ENCODE results near the gene GDI1.

- no peak for TF ChIP-seq POLR2A (IDR thresholded peaks at IDR 0.05)
- TF ChIP-seq CTCF (IDR thresholded peaks at IDR 0.05): no peak
- TF ChIP-seq EP300 (IDR thresholded peaks at IDR 0.05): no peak
- no peak for TF ChIP-seq POLR2AphosphoS5 (IDR thresholded peaks at IDR 0.05)
These were observed 12.7 kb downstream of the GDI1 start for GRCh38 chrX:154449618-154450017.

All from stomach (tissue), 4 donors.